Measurements from ENCODE around the gene TMEM182. TPM values are rescaled to one million over a fixed set of nuclear protein-coding genes. Genes with fewer than 3 reads are reported as not detected.

Gene TMEM182
- total RNA-seq, 1 experiment from 2014 or later = 6.5 TPM

DNA sequence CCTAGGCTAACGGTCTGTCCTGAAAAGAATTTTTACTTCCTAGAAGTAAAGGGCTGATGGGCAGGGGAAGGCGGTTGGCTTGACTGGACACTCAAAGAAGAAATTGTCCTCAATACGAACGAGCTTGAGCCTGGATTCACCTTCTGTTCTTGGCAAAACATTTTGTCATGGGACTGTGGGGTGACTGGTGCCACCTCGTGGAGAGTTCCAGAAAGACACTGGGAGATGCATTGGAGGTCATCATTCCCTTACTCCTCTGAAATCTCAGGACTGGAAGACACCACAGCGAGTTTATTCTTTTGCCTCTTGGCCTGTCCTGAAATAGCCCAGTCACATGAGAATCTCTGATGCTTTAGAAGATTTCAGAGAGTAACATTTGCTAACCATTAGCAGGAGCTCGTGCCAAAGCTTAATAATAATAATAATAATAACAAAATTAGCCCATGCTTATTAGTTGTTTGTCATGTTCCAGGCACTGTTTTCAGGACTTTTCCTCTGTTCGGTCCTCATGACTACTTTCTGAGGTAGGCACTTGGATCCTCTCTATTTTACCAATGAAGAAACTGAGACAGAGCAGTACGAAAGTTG, 44.5 kb downstream of the TMEM182 start:
- no peaks in the 10 kb centered on the region for H3K79me2 ChIP-seq (ENCODE audit: low read length)
- no peaks in the 10 kb centered on the region for H3K27me3 ChIP-seq (ENCODE audit: low read length)
- no peak overlapping the region for H3K4me3 ChIP-seq (ENCODE audit: low read length)
- H3K36me3 ChIP-seq (ENCODE audit: low read depth, low read length) = peaks cover 13% of the 10 kb centered on the region; the same call in 1 of the 2 replicates
- 0 out of 2 replicates have a peak overlapping the region, but pooled peaks have one; percentile 11 for H2AFZ ChIP-seq (ENCODE audit: low read length)
- intact Hi-C loops (cut with micrococcal nuclease) = loop anchor here (1.0 kb wide), 2 partner anchors 53 to 333 kb away; partner anchors contain the start of gene SLC9A4
- H3F3A ChIP-seq (ENCODE audit: low read length, unreplicated experiment) = no peaks in the 10 kb centered on the region
- CTCF ChIA-PET = interaction anchor here (0.6 to 1.7 kb wide), 3 partner anchors 17 to 70 kb away, joined by 3 to 23 read pairs (median 5); a partner anchor contains a TSS
- TF ChIP-seq EZH2phosphoT487 (IDR thresholded peaks at IDR 0.05; ENCODE audit: borderline replicate concordance, low read length) = no peak
- TF ChIP-seq, protein P1, sequence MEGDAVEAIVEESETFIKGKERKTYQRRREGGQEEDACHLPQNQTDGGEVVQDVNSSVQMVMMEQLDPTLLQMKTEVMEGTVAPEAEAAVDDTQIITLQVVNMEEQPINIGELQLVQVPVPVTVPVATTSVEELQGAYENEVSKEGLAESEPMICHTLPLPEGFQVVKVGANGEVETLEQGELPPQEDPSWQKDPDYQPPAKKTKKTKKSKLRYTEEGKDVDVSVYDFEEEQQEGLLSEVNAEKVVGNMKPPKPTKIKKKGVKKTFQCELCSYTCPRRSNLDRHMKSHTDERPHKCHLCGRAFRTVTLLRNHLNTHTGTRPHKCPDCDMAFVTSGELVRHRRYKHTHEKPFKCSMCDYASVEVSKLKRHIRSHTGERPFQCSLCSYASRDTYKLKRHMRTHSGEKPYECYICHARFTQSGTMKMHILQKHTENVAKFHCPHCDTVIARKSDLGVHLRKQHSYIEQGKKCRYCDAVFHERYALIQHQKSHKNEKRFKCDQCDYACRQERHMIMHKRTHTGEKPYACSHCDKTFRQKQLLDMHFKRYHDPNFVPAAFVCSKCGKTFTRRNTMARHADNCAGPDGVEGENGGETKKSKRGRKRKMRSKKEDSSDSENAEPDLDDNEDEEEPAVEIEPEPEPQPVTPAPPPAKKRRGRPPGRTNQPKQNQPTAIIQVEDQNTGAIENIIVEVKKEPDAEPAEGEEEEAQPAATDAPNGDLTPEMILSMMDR (conservative IDR thresholded peaks at IDR 0.05; ENCODE audit: low read depth, low read length) = peak; percentile 83
- H3K9me2 ChIP-seq (replicated peaks; ENCODE audit: low read length) = no peaks in the 10 kb centered on the region
- peaks cover 7% of the 10 kb centered on the region; the same call in 1 of the 2 replicates for H3K9me3 ChIP-seq (ENCODE audit: low read length)
- no peaks in the 10 kb centered on the region for H4K20me1 ChIP-seq (ENCODE audit: low read length)
- ATAC-seq (peak; percentile 84), DNase-seq (peak; percentile 78)
- BruUV-seq (replicated peaks) = no TSS peak
- peaks cover 7% of the 10 kb centered on the region; the same call in 1 of the 2 replicates for H3K4me1 ChIP-seq (ENCODE audit: insufficient read depth, low read length)
- H3K27ac ChIP-seq (ENCODE audit: low read length) = no peak overlapping the region
- no peak overlapping the region for H3K4me2 ChIP-seq (ENCODE audit: low read length)
- POLR2A ChIA-PET (ENCODE audit: unreplicated experiment) = no interaction called here
- no peak overlapping the region for H3K9ac ChIP-seq (ENCODE audit: low read length)

DNA sequence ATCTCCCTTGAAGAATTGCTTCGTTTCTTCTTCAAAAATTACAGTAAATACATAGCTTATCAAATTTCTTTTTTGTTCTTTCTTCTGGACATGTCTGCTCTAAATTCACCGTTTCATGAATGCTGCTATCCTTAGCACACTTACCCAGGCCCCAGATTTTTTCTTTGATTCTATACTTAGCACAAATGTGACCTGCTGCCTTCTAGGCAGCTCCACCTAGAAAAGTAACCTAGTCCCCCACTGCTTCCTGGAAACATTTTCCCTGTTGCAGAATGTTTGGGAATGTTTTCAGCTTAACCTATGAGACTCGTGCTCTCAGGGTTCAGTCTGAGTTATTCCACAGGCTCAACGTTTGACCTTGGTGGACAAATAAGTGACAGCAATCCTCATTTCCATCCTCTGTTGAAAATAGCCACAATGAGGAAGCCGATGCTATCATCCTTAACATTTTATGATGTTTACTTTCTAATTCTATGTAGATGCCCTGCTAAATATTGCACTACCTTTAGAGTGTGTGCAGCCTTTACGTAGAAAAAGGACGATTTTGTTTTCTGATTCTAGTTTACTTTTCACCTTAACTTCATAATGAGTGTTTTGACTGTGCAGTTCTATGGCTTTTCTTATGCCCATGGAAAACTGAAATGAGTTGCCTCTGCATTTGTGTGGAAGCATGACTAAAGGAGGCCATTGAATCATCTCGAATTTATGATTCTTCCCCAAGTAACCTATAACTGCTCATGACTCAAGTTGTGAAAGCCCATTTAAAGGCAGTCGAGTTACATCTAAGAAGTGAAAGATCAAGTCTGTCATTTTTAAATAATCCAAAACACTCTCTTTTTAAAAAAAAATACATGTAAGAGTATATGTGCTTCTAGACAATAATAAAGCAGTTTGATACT, 47.7 kb downstream of the TMEM182 start:
- no peaks in the 10 kb centered on the region for H3K36me3 ChIP-seq (ENCODE audit: low read depth, low read length)
- no peak overlapping the region for H3K27ac ChIP-seq (ENCODE audit: low read length)
- BruUV-seq (replicated peaks) = no TSS peak
- no peaks in the 10 kb centered on the region for H3K27me3 ChIP-seq (ENCODE audit: low read length)
- no peak overlapping the region for H2AFZ ChIP-seq (ENCODE audit: low read length)
- H3K4me3 ChIP-seq (ENCODE audit: low read length) = no peak overlapping the region
- DNase-seq (peak; percentile 41), ATAC-seq (peak; percentile 74)
- intact Hi-C loops (cut with micrococcal nuclease) = no loop called here
- H3K9me3 ChIP-seq (ENCODE audit: low read length) = no peaks in the 10 kb centered on the region
- H4K20me1 ChIP-seq (ENCODE audit: low read length) = no peaks in the 10 kb centered on the region
- ChIA-PET POLR2A (ENCODE audit: unreplicated experiment) (interaction anchor here (0.6 kb wide), 1 partner anchor 47 kb away, joined by 5 read pairs; no protein-coding TSS in a partner anchor), CTCF (no interaction called here)
- H3K9ac ChIP-seq (ENCODE audit: low read length) = no peak overlapping the region
- no peaks in the 10 kb centered on the region for H3K79me2 ChIP-seq (ENCODE audit: low read length)
- H3K4me1 ChIP-seq (ENCODE audit: insufficient read depth, low read length) = peaks cover 7% of the 10 kb centered on the region; the same call in 1 of the 2 replicates
- H3K9me2 ChIP-seq (replicated peaks; ENCODE audit: low read length) = no peaks in the 10 kb centered on the region
- TF ChIP-seq, protein P1 (conservative IDR thresholded peaks at IDR 0.05; ENCODE audit: low read depth, low read length) = no peak
- no peak for TF ChIP-seq EZH2 (IDR thresholded peaks at IDR 0.05; ENCODE audit: low read length, unreplicated experiment)
- no peak for TF ChIP-seq EZH2phosphoT487 (IDR thresholded peaks at IDR 0.05; ENCODE audit: borderline replicate concordance, low read length)
- H3K4me2 ChIP-seq (ENCODE audit: low read length) = 0 out of 2 replicates have a peak overlapping the region, but pooled peaks have one; percentile 15
- H3F3A ChIP-seq (ENCODE audit: low read length, unreplicated experiment) = no peaks in the 10 kb centered on the region

Measured in PC-3 (cell line).